ENCODE data around the gene PATJ.
"Not testable (repeated sequence)": the region's sequence is repeated elsewhere in the genome, so short reads cannot be mapped to it uniquely, and the experiment has no call there.

The PATJ gene

DNA sequence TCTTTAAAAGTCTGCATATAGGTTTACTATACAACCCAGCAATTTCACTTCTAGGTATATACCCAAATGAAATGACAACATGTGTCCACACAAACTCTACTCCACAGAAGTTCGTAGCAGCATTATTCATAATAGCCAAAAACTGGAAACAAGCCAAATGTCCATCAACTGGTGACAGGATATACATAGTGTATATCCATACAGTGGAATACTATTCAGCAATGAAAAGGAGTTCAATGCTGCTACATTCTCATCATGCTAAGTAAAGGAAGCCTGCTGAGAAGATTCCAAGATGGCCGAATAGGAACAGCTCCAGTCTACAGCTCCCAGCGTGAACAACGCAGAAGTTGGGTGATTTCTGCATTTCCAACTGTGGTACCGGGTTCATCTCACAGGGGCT is 200.6 kb downstream of the PATJ start:
- H3K4me1 ChIP-seq (ENCODE audit: control insufficient read depth, insufficient read depth, low read length) = no peaks in the 10 kb centered on the region
- CTCF ChIA-PET = no interaction called here
- H3K9me3 ChIP-seq (ENCODE audit: control insufficient read depth, insufficient read depth, low read depth, low read length) = no peaks in the 10 kb centered on the region
- POLR2A ChIA-PET = no interaction called here
- no peak overlapping the region for H3K4me3 ChIP-seq (ENCODE audit: low read depth, low read length)
- TF ChIP-seq ZNF146 (tag by site-specific recombination; IDR thresholded peaks at IDR 0.05) (peak; percentile 66; the same call in 1 of the 2 replicates), ZSCAN16 (tag by site-specific recombination; IDR thresholded peaks at IDR 0.05) (no peak)
- TF ChIP-seq, protein P1, sequence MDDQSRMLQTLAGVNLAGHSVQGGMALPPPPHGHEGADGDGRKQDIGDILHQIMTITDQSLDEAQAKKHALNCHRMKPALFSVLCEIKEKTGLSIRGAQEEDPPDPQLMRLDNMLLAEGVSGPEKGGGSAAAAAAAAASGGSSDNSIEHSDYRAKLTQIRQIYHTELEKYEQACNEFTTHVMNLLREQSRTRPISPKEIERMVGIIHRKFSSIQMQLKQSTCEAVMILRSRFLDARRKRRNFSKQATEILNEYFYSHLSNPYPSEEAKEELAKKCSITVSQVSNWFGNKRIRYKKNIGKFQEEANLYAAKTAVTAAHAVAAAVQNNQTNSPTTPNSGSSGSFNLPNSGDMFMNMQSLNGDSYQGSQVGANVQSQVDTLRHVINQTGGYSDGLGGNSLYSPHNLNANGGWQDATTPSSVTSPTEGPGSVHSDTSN (CRISPR knock-in tag; IDR thresholded peaks at IDR 0.05) = no peak
- no peaks in the 10 kb centered on the region for H3K36me3 ChIP-seq (ENCODE audit: control insufficient read depth in 2 of 2, insufficient read depth in 1 of 2, low read length in 2 of 2)
- H3K27ac ChIP-seq (ENCODE audit: extremely low read depth, low read depth, low read length) = no peak overlapping the region

DNA sequence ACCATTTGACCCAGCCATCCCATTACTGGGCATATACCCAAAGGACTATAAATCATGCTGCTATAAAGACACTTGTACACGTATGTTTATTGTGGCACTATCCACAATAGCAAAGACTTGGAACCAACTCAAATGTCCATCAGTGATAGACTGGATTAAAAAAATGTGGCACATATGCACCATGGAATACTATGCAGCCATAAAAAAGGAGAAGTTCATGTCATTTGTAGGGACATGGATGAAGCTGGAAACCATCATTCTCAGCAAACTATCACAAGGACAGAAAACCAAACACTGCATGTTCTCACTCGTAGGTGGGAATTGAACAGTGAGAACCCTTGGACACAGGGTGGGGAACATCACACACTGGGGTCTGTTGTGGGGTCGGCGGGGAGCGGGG is 206.4 kb downstream of the PATJ start:
- CTCF ChIA-PET; H3K4me3 ChIP-seq (ENCODE audit: low read depth, low read length); POLR2A ChIA-PET; H3K9me3 ChIP-seq (ENCODE audit: control insufficient read depth, insufficient read depth, low read depth, low read length); H3K36me3 ChIP-seq (ENCODE audit: control insufficient read depth in 2 of 2, insufficient read depth in 1 of 2, low read length in 2 of 2); H3K27ac ChIP-seq (ENCODE audit: extremely low read depth, low read depth, low read length); H3K4me1 ChIP-seq (ENCODE audit: control insufficient read depth, insufficient read depth, low read length): not testable (repeated sequence)
- TF ChIP-seq ZNF146 (tag by site-specific recombination; IDR thresholded peaks at IDR 0.05) = peak; percentile 86
- TF ChIP-seq, protein P2, sequence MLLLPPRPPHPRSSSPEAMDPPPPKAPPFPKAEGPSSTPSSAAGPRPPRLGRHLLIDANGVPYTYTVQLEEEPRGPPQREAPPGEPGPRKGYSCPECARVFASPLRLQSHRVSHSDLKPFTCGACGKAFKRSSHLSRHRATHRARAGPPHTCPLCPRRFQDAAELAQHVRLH (tag by site-specific recombination; IDR thresholded peaks at IDR 0.05) = 0 out of 2 replicates have a peak, but pooled peaks have one; percentile 45

DNA sequence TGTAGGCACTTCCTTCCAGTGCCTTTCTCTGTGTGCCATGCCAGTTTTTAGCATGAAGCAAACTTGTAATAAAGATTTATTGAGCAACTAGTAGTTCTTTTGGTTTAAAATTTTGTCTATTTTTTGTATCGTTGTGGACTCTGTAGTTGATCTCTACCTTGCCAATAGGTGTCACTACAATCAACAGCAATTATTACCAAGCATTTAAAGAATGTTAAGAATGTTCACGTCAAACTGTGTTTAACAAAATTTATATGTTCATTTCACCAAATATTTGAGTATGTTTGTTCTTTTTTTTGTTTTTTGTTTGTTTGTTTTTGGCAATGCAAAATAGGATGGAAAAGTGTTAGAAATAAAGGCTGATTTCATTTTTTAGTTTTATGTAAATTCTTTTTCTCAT is 208.1 kb downstream of the PATJ start:
- POLR2A ChIA-PET = no interaction called here
- H3K27ac ChIP-seq (ENCODE audit: extremely low read depth, low read depth, low read length) = no peak overlapping the region
- 0 out of 2 replicates have a peak, but pooled peaks cover 2% of the 10 kb centered on the region for H3K4me1 ChIP-seq (ENCODE audit: control insufficient read depth, insufficient read depth, low read length)
- no peaks in the 10 kb centered on the region for H3K36me3 ChIP-seq (ENCODE audit: control insufficient read depth in 2 of 2, insufficient read depth in 1 of 2, low read length in 2 of 2)
- CTCF ChIA-PET = interaction anchor here (0.6 to 1.4 kb wide), 8 partner anchors 13 to 194 kb away, joined by 3 to 8 read pairs (median 4); no protein-coding TSS in a partner anchor
- no peaks in the 10 kb centered on the region for H3K9me3 ChIP-seq (ENCODE audit: control insufficient read depth, insufficient read depth, low read depth, low read length)
- no peak overlapping the region for H3K4me3 ChIP-seq (ENCODE audit: low read depth, low read length)
- TF ChIP-seq, protein P3, sequence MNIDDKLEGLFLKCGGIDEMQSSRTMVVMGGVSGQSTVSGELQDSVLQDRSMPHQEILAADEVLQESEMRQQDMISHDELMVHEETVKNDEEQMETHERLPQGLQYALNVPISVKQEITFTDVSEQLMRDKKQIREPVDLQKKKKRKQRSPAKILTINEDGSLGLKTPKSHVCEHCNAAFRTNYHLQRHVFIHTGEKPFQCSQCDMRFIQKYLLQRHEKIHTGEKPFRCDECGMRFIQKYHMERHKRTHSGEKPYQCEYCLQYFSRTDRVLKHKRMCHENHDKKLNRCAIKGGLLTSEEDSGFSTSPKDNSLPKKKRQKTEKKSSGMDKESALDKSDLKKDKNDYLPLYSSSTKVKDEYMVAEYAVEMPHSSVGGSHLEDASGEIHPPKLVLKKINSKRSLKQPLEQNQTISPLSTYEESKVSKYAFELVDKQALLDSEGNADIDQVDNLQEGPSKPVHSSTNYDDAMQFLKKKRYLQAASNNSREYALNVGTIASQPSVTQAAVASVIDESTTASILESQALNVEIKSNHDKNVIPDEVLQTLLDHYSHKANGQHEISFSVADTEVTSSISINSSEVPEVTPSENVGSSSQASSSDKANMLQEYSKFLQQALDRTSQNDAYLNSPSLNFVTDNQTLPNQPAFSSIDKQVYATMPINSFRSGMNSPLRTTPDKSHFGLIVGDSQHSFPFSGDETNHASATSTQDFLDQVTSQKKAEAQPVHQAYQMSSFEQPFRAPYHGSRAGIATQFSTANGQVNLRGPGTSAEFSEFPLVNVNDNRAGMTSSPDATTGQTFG (tag by site-specific recombination; IDR thresholded peaks at IDR 0.05; ENCODE audit: borderline replicate concordance) = no peak
- TF ChIP-seq, protein P4, sequence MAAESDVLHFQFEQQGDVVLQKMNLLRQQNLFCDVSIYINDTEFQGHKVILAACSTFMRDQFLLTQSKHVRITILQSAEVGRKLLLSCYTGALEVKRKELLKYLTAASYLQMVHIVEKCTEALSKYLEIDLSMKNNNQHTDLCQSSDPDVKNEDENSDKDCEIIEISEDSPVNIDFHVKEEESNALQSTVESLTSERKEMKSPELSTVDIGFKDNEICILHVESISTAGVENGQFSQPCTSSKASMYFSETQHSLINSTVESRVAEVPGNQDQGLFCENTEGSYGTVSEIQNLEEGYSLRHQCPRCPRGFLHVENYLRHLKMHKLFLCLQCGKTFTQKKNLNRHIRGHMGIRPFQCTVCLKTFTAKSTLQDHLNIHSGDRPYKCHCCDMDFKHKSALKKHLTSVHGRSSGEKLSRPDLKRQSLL (tag by site-specific recombination; IDR thresholded peaks at IDR 0.05) = no peak
- TF ChIP-seq IKZF3 (tag by site-specific recombination; IDR thresholded peaks at IDR 0.05) (no peak), ZBTB1 (tag by site-specific recombination; IDR thresholded peaks at IDR 0.05) (no peak), SCRT2 (tag by site-specific recombination; IDR thresholded peaks at IDR 0.05) (no peak), ZNF768 (tag by site-specific recombination; IDR thresholded peaks at IDR 0.05) (no peak), ZNF266 (tag by site-specific recombination; IDR thresholded peaks at IDR 0.05; ENCODE audit: low read depth) (no peak), ZNF138 (tag by site-specific recombination; IDR thresholded peaks at IDR 0.05; ENCODE audit: borderline replicate concordance) (no peak), ZNF37A (tag by site-specific recombination; IDR thresholded peaks at IDR 0.05) (no peak), ZNF747 (tag by site-specific recombination; IDR thresholded peaks at IDR 0.05) (no peak), ZNF146 (tag by site-specific recombination; IDR thresholded peaks at IDR 0.05) (no peak), ZNF660 (tag by site-specific recombination; IDR thresholded peaks at IDR 0.05) (0 out of 2 replicates have a peak, but pooled peaks have one; percentile 32), HOXC10 (CRISPR knock-in tag; IDR thresholded peaks at IDR 0.05) (no peak), ZNF140 (tag by site-specific recombination; IDR thresholded peaks at IDR 0.05) (no peak)
- TF ChIP-seq, protein P5, sequence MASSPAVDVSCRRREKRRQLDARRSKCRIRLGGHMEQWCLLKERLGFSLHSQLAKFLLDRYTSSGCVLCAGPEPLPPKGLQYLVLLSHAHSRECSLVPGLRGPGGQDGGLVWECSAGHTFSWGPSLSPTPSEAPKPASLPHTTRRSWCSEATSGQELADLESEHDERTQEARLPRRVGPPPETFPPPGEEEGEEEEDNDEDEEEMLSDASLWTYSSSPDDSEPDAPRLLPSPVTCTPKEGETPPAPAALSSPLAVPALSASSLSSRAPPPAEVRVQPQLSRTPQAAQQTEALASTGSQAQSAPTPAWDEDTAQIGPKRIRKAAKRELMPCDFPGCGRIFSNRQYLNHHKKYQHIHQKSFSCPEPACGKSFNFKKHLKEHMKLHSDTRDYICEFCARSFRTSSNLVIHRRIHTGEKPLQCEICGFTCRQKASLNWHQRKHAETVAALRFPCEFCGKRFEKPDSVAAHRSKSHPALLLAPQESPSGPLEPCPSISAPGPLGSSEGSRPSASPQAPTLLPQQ (tag by site-specific recombination; IDR thresholded peaks at IDR 0.05) = no peak
- TF ChIP-seq, protein P6, sequence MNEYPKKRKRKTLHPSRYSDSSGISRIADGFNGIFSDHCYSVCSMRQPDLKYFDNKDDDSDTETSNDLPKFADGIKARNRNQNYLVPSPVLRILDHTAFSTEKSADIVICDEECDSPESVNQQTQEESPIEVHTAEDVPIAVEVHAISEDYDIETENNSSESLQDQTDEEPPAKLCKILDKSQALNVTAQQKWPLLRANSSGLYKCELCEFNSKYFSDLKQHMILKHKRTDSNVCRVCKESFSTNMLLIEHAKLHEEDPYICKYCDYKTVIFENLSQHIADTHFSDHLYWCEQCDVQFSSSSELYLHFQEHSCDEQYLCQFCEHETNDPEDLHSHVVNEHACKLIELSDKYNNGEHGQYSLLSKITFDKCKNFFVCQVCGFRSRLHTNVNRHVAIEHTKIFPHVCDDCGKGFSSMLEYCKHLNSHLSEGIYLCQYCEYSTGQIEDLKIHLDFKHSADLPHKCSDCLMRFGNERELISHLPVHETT (tag by site-specific recombination; IDR thresholded peaks at IDR 0.05) = no peak
- TF ChIP-seq, protein P7, sequence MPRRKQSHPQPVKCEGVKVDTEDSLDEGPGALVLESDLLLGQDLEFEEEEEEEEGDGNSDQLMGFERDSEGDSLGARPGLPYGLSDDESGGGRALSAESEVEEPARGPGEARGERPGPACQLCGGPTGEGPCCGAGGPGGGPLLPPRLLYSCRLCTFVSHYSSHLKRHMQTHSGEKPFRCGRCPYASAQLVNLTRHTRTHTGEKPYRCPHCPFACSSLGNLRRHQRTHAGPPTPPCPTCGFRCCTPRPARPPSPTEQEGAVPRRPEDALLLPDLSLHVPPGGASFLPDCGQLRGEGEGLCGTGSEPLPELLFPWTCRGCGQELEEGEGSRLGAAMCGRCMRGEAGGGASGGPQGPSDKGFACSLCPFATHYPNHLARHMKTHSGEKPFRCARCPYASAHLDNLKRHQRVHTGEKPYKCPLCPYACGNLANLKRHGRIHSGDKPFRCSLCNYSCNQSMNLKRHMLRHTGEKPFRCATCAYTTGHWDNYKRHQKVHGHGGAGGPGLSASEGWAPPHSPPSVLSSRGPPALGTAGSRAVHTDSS (tag by site-specific recombination; IDR thresholded peaks at IDR 0.05) = no peak
- TF ChIP-seq, protein P8, sequence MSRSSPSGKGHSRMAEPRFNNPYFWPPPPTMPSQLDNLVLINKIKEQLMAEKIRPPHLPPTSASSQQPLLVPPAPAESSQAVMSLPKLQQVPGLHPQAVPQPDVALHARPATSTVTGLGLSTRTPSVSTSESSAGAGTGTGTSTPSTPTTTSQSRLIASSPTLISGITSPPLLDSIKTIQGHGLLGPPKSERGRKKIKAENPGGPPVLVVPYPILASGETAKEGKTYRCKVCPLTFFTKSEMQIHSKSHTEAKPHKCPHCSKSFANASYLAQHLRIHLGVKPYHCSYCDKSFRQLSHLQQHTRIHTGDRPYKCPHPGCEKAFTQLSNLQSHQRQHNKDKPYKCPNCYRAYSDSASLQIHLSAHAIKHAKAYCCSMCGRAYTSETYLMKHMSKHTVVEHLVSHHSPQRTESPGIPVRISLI (tag by site-specific recombination; IDR thresholded peaks at IDR 0.05) = no peak
